HG03064 (cell line): Measurements from ENCODE around the gene SH3GL2.

Experiments used
- ATAC-seq: cut with Tn5 transposase; IDR thresholded peaks from one replicate; pipeline ENCODE4 v1.9.1; 2021; ENCODE audit warnings: low read depth; ENCODE audit not compliant: unreplicated experiment

The SH3GL2 gene

DNA sequence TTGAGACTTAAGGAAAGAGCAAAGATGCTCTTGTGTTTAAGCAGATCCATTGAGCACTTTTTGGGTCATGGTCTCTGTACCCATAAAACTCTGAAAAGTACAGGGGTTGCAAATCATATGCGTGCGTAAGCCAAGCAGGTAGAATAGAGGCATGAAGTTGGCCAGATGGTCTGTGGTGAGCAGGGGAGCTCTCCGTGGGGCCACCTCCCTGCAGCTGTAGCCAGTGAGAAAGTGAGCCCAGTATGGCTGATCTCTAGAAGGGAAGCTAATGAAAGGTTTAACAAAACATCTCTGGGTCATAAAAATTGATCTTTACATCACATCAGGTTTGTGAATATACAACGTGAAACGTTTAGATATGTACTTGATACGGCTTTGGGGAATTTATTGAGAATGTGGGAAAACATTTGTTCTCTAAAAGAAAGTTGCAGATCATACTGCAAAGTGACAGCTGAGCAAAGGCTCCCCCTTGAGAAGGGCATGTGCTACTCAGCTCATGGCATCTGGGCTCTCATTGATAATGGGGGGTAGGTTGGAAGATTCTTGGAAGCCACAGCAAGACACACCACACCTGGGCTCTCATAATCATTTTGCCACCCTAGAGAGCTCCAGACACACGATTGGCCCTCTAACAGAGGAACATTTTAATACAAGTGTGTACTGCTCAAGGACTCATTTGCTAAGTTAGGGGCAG, 30.6 kb downstream of the SH3GL2 start:
- no peak for ATAC-seq

DNA sequence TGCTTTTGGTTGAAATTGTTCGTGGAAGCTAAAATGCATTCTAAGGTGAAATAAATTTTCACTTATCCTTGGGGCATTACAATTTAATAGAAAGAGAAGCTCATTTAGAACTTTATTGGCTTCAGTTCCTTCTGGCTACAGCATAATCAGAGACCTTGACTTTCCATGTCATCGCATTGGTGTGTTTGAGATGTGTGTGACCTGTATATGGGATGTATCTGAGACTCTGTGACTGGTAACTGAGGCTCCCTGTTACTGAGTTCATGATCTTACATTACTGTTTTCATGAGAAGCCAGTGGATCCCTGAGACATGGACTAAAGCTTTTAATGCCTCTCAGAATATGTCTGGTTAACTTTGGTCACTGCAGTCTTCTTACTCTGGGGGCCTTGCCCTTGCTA, 32.5 kb downstream of the SH3GL2 start:
- ATAC-seq: no peak

DNA sequence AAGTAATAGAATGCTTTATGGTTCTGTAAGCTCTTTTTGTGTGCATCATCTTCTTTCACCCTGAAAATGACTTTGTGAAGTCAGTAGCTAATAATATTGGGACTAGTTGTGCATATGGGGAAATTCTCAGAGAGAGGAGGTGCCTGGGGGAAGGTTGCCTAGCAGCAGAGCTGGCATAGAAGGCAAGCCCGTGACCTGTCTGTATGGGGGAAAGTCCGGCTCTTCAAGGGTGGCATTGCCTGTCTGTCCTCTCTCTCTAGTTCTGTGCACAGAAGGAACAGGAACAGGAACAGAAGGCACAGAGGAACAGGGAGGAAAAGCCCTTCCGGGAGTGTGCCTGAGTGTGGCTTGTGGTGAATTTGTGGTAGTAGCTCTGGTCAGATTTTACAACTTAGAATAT, 33.1 kb downstream of the SH3GL2 start:
- no peak for ATAC-seq

DNA sequence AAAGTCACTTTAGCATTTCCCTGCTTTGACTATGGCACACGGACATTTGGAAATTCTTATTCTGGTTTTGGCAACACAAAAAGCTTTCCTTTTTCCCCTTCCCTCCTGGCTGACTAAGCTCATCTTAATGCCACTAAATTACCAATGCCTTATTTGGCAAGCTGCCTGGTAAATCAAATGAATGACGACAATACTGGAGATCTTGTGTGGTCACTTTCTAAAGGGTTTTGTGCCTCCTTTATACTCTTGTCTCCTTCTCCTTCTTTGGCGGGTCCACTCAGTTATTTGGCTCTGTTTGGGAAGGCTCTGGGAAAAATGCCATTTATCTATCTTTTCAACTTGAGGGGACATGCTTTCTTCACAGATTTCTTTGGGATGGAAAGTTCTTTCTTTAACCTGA, 34.9 kb downstream of the SH3GL2 start:
- no peak for ATAC-seq

DNA sequence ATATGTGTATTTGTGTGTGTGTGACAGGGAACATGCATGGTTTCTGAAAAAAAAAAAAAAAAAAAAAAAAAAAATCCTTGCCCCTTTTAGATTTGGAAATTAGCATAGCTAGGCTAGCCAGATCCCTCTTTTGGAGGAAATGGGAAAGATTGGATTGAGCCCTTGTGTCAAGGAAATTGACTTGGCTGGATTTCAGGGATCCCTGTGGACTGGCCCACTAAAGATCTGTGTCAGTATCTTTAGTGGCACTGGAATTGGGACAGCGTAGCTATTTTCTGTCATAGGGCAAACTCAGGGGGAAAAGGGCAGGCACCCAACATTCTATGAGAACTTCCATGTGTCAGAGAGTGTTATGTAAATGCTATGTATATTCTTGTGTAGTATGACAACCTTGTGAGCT, 35.4 kb downstream of the SH3GL2 start:
- no peak for ATAC-seq

DNA sequence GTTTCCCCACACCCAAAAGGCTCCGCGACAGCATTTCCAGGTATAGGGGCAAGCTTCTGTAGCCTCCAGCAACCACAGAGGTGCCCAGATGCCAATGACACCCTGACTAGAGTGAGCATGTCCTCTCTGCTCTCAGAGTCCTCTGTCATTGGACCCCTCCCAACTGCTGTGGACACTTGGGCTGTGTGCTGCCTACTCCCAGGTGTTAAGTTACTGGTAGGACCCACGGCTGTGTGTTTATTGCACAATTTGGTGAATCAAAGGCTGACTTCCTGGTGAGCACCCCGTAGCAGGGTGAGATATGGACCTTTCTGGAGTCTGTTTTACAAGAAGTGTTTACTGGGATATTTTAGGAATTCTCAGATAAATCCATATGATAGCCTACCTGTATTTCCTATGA, 36.0 kb downstream of the SH3GL2 start:
- ATAC-seq: no peak

DNA sequence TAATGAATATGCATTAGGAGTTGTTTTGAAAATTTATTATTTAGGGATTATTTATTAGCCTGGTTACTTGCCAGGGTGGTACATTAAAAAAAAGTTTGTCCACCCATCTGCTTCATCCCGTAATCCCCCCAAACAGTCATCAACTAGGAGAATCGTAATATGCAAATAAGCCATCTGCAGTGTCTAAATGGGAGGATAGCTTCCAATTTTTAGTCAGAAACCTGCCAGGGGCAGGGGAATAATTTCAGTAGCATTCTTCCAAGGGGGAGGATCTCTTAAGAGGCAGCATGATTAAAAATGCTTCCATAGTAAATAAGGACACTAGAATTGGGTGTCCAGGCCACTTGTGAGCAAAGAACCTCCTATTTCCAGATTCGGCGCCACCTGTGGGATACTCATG, 43.3 kb downstream of the SH3GL2 start:
- ATAC-seq: no peak

DNA sequence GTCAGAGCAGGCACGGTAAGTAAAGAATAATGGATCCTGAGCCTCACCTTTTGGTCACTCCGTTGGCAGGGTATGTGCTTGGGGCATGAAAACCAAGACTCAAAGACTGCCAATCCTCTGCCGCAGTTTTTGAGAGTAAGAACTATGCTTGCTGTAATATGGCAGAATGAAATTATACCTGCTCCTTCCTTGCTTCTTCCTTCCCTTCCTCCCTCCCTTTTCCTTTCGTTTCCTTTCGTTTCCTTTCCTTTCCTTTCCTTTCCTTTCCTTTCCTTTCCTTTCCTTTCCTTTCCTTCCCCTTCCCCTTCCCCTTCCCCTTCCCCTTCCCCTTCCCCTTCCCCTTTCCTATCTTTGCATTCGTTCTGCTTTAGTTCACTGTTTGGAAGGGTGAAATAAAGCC, 43.9 kb downstream of the SH3GL2 start:
- ATAC-seq: no peak

DNA sequence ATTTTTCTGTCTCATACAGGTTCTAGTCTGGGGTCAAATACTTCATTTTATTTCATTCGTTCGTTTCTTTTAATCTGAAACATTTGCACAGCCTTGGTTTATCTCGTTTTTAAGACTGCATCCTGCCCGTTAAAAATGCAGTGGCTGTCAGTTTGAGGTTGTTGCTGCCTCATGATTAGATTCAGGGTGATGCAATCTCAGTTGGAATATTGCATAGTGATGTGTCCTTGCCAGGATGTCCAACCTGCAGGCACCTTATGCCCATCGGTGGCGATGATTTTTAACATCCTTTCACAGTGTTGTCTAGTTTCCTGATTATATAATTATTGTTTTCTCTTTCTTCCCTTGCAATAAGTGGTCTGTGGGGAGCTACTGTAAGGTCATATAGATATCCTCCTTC, 45.1 kb downstream of the SH3GL2 start:
- ATAC-seq: no peak

DNA sequence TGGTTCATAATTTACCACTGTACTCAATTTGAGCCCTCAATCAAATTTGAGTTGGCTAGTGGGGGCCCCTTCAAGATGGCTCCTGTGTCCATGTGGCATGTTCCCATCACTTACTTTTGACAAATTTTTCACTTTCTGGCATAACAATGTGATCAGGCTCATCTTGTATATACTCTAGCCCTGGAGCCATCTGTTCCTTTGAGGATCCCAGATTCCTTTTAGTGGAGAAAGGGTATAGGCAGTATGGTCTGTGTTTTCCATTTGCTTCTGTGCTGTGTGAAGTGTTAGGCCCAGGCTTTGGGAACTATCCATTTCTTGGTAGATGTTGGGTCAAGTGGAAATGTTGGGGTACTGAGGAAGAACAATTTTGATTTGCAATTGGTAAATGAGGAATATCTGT, 45.7 kb downstream of the SH3GL2 start:
- no peak for ATAC-seq

DNA sequence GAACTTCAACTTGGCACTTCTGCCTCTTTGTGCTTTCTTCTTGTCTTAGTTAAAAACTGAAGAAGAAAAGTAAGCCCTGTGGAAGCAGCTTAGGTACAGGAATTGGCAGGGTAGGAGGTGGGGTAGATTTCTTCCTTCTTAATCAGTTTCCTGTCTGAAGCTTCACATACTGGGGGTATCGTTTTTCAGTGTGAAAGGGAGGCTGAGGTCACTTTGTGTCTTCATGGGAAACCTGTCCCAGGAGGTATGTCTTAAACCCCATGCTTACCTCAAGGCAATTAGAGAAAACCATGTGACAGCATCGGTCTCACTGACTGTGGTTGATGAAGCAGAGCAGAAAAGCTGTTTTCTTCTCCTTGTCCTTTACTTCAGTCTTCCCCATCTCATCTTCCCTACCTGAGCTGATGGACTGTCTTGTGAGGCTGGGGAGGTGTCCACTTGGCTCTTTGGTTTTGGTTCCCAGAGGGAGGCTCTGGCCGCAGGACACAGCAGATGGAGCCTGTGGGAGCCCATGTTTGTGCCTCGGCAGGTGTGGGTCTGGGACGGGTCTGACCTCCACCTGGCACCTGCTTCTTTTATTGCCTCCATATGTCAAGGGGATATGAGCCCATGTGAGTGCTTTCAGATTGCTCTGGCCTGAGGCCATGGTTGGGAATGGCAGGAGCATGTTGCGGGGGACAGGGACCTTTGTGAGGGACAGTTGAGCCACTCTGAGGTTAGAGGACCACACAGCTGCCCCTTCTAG, 47.0 kb downstream of the SH3GL2 start:
- ATAC-seq: no peak

DNA sequence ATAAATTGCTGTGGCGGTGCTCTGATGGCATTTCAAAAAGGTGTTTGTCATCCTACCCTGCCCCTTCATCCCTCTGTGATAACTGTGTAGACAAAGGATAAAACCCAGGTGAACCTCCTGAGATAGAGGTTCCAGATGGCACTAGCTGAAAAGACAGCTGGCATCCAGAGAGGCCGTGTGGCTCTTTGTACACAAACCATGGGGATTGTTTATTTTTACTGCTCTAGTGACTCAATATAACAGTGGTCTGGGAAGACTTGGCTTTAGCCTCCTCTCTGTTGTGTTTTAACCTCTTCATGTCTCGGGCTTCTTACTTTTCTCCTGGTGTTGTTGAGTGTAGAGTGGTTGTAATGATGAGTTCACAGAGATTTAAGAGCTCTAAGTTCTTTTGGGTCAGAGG, 48.8 kb downstream of the SH3GL2 start:
- ATAC-seq: no peak

DNA sequence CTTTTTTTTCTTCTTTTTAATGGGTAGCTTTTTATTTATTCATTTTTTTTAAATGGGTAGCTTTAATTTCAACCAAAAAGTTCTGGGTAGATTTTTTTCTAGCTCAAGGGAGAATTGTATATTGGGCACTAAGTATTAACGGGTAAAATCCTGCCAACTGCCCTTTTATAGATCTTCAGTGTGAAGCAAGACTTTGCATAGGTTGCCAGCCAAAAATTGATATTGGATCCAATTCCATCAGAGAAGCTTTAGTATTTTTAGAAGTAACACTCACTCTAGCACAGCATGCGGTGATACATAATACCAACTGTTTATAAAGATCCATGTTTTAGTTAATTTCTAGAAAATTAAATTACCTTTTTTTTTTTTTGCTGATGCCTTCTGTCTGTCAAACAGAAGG, 49.8 kb downstream of the SH3GL2 start:
- no peak for ATAC-seq

DNA sequence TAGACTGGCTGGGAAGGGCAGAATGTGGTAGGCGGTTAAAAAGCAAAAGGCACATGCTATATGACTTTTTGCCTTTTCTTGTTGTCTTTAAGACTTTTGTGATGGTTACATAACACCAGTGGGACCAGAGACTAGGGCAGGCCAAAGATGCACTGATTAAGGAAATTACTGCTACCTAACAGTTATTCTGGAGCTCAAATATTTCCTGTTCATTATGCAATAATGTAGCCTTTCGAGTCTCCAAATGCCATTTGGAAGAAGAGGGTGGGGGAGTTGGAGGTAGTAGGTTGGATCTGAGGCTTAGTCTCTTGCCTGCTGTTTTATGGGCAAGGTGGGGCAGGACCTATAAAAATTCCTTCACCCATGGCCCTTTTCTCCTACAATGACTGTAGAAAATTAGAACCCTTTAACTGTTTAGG, 51.7 kb downstream of the SH3GL2 start:
- no peak for ATAC-seq

DNA sequence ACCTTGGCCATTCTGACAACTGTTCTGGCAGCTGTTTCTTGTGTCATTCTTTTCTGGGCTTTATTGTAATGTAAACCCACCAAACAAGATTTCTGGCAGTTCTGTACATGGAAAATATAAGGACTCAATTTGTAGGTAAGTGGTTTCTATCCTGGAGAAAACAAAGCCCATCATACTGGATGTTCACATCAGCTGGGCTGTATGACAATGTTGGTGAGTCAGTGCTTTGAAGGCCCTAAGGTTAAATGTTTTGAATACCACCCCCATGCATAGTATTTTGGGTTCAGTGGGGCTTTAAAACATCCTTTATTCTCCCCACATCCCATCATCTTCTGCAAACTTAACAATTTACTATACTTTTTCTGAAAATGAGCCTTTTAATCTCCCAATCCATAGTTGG, 52.5 kb downstream of the SH3GL2 start:
- no peak for ATAC-seq

DNA sequence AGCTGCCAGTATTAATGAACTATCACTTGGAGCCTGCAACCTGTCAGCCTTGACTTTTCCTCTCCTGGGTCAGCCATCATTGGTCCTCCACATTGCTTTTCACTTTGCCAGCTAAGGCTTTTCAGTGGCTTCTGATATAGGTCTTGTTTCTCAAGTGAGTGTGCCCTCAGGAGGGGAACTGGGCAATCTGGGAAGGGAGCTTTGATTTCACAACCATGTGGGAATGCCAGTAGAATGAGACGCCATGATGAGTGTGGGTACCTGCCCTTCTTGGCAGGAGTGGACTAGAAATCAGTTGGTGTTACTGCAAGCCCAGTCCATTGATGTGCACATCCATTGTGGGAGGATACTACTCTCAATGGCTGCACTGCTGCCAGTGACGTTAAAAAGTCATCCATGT, 54.1 kb downstream of the SH3GL2 start:
- ATAC-seq: no peak

DNA sequence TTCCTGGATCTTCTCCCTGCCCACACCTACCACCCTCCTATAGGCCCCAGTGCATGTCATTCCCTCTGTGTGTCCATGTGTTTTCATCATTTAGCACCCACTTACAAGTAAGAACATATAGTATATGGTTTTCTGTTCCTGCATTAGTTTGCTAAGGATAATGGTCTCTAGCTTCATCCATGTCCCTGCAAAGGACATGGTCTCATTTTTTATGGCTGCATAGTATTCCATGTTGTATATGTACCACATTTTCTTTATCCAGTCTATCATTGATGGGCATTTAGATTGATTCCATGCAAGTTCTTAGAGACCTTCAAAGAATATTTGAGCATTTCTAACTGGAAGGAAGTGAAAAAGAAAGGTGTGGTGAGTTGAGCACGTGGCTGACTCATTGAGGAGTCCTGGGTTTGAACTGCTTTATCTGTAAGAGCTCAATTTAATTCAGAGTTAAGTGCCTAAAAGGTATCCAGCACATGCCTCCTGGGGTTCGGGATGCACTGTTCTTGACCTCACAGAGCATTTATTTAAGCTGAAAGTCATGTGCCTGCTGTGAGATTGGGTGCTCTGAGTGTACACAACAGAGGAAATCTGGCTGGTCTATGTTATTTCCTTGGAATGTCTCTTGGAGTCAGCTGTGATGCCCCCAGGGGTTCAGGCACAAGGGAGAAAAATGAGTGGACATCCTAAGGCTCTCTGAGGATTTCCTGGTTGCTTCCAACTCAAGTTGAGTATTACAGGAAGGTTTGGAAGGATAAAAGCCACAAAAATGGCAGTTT, 56.4 kb downstream of the SH3GL2 start:
- no peak for ATAC-seq

DNA sequence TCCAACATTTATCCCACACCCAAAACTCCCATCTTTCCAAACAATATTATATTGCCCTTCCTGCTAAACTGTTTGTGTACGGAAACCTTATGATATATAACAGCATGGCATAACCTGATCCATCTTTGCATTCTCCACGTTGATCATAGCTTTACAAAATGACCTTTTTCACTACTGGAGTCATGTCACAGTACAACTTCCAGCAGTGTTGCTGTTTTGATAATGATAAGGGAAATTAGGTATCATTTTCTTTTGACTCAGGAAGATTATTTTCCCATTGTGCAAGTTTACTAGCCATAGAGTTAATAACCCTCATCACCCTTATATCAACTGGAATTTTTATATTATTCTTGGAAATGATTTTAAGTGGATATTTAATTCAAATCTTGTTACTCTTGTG, 57.5 kb downstream of the SH3GL2 start:
- no peak for ATAC-seq

DNA sequence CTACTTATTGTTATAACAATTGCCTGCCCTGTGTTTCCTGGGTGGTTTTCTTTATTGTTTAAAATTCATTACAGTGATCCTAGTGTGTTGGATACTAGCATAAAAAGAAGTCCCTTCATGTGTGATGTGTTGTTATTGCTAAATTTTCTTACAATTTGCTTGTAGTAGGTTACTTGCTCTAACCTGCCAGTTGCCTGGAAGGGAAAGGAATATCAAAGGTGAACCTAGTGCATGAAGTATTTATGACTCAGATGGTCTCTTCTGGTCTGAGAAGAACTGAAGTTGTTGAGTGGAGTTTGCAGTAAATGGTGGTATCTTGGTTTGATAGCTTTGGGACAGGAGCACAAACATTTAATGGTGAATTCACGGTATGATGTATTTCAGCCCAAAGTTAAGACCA, 58.0 kb downstream of the SH3GL2 start:
- ATAC-seq: no peak

DNA sequence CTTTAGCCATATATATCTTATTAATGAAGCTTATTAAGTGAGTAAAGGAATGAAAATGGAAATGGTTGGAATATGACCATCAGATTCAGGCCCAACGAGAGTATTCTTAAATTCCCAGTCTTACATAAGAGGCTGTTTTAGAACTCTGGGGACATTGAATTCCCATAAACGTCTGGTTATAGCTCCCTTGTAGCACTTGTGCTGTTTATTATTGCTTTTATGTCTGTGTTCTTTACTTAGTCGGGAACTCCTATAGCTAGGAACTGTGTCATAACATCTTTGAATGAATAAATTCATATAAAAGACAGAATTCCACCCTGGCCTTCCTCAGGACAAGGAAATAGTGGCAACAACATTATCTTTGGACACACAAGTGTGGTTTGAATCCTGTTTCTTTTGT, 58.4 kb downstream of the SH3GL2 start:
- no peak for ATAC-seq

DNA sequence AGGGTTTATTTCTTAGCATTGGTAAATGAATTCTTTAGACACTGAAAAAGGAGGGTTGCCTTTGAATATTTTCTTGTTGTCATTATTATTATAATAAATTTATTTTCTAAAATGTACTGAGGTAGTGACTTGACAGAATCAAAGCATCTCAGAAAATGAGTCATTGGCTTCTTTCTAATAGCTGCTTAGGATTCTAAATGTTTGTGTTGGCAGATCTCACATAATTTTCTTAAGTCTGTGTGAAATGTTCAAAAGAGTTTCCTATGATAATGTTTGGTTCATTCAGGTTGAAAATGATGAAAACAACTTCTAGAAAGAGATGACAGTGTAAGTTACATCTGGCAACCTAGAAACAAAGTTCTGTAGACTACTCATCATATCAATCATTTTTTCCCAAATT, 69.7 kb downstream of the SH3GL2 start:
- no peak for ATAC-seq

DNA sequence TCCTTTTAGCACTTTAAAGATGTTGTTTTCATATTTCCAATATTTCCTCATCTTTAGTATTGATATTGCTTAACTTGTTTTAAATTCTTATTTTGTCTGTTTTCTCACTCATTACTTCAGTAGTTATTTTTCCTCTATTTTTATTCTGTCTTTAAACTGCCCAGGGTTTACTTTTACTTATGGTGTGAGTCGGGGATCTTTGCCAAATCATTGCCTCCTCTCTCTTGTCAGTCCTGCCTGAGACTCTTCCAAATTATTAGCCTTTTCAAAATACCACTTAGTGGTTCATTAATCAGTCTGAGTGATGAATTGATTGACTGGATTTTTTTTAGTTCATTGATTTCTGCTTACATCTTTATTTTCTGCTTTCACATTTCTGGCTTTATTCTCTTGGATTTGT, 72.9 kb downstream of the SH3GL2 start:
- no peak for ATAC-seq
